GM18519 (cell line): ENCODE measurements around the gene ZNF469.

ENCODE experiments used
- ATAC-seq: cut with Tn5 transposase; IDR thresholded peaks from one replicate; pipeline ENCODE4 v1.9.1; 2021; ENCODE audit warnings: mild to moderate bottlenecking, moderate library complexity; ENCODE audit not compliant: unreplicated experiment, low FRiP score

The ZNF469 gene

DNA sequence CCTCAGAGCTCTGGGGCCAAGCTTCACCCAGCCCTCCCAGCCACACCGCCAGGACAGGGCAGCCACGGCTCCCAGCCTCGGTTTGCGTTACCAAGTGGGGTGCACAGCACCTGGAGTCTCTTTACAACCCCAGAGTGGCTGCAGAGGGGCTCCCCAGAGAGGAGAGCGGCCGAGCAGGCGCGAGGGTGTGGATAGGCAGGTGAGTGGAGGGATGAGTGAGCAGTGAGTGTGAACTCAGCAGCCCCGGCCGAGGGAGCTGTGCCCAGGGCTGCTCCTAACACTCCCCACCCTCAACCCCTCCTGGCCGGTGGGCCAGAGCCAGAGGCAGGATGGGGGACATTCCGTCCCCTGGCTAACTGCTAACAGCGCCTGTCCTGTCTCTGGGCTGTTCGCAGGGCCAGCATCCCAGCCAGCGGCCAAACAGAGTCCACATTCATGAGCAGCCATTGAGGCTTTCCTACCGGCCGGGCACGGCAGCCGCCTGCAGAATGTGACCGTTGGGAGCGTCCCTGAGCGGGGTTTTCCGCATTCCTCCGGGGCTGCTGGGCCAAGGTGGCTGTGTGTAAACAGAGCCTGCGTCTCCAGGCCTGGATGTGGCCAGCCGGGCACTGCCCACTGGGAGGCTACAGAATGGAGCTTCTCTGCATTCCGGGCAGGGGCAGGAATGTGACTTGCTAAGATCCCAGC is 5.3 kb downstream of the ZNF469 start:
- ATAC-seq, result no peak

DNA sequence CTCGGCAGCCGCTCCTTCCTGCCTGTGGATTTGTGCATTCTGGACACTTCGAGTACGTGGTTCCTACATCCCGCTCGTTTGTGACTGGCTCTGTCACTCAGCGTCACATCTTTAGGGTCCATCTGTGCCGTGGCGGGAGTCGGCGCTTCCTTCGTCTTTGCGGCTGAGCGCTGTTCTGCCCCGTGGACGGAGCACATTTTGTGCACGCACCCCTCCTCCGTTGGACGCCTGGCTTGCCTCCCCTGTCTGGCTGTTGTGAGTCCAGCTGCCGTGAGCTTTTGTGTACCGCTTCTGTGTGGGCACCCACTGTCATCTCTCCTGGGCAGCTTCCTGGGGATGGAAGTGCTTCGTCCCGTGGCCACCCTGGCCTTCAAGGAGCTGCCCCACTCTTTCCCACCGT is 6.4 kb downstream of the ZNF469 start:
- no peak for ATAC-seq

GRCh38 chr16:88389621-88390160 is 6.9 kb downstream of the ZNF469 start:
- no peak for ATAC-seq

DNA sequence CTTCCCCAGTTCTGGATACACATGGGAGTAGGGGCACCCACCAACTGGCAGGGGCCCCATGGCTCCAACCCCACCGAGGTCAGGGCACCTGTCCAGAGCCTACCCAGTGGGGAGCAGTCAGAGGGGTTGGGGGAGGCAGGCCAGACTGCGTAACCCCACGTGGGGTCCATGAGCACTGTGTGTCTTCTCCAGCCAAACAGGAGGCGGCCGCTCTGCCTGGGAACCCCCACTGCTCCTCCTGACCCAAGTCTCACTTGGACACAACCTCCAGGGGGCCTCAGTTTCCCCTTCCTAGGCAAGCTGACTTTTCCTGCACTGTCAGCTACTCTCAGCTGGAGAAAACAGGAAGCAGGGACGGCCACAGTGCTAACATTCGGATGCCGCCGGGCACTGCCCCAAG is 7.5 kb downstream of the ZNF469 start:
- no peak for ATAC-seq

DNA sequence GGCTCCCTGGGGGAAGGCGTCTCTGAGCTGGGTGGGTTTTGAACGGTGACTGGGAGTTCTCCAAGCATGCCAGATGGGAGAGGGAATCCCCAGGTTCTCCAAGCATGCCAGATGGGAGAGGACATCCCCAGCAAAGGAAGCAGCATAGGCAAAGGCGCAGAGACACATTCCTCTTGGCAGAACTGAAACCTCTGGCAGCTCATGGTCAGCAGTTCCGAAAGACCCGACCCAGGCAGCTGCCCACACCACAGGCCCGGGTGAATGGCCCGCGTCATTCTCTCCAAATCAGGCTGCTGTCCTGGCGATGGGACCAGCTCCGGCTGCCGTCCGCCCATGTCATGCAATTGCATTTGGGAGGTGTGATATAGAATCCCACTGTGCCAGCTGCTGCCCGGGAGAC is 8.0 kb downstream of the ZNF469 start:
- no peak for ATAC-seq

- ATAC-seq, result no peak
Measured at GRCh38 chr16:88391144-88391850, 8.5 kb downstream of the ZNF469 start.

GRCh38 chr16:88392111-88392510 is 9.4 kb downstream of the ZNF469 start:
- no peak for ATAC-seq

- ATAC-seq, result no peak
Measured at GRCh38 chr16:88392616-88393015, 9.9 kb downstream of the ZNF469 start.

DNA sequence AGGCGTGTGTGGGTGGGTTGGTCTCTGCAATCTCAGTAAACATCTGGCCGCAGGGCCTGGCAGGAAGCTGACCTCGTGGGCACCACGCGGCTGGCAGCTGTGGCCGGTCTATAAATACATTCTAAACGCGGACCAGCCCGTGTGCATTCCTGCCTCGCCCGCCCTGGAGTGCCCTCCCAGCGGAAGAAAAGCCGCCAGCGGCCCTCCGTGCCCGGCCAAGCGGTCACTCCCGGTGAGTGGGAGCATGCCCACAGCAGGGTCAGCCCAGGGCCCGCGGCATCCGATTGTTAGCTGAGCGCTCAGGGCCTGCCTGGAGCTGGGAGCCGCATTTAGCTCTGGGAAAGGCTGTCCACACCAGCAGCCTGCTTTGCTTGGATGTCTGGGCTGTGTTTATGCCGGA is 10.3 kb downstream of the ZNF469 start:
- no peak for ATAC-seq

GRCh38 chr16:88393571-88393970 is 10.8 kb downstream of the ZNF469 start:
- ATAC-seq, result no peak

- no peak for ATAC-seq
Measured at GRCh38 chr16:88394426-88394825, 11.7 kb downstream of the ZNF469 start.

DNA sequence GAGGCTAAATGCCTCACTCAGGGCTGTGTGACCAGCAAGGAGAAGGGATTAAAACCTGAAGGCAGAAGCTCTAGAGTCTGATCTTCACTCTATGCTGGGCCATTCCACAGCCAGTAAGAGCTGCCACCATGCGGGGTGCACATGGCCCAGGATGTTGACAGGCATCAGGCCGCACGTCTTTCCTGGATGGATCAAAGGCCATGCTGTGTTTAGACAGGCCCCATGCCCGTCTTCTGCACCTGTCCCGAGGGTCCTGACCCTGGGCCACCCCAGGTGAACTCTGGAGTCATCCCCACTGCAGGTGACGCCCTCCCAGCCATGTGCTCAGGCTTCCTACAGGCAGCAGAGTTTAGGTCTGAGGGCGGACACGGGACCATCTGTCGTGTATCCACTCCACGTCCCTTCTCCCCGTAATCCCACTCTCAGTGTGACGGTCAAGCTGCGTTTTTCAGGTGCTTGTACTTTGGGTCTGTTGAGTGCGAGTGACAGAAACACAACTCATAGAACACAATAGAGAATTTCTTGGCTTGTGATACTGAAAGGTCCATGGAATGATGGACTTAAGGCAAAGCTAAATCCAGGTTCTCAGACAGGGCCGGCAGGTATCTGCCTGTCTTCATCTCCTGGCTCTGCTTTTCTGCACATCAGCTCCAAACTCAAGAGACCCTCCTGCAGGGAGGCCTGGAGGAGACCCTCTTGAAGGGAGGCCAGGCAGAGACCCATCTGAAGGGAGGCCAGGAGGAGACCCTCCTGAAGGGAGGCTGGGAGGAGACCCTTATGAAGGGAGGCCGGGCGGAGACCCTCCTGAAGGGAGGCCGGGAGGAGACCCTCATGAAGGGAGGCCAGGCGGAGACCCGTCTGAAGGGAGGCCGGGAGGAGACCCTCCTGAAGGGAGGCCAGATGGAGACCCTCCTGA is 13.2 kb downstream of the ZNF469 start:
- ATAC-seq, result no peak

DNA sequence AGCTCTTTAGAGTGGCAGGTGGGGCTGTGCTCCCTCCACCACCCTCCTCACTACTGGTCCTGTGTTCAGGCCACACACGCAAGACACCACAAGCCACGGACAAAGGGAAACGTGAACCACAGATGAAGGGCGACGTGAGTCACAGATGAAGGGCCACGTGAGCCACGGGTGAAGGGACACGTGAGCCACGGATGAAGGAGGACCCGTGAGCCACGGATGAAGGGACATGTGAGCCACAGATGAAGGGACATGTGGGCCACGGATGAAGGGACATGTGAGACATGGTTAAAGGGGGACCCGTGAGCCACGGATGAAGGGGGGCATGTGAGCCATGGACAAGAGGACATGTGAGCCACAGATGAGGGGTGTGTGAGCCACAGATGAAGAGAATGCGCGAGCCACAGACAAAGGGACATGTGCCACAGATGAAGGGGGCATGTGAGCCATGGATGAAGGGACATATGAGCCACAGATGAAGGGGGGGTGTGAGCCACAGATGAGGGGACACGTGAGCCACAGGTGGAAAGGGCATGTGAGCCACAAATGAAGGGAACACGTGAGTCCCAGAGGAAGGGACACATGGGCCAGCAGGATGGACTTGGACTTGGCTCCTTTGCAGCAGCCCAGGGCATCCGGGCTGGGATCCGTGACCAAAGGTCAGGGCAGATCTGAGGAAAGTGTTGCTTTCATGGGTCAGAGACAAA is 15.6 kb downstream of the ZNF469 start:
- no peak for ATAC-seq

GRCh38 chr16:88398874-88399178 is 16.1 kb downstream of the ZNF469 start:
- ATAC-seq, result no peak

- no peak for ATAC-seq
Measured at GRCh38 chr16:88400186-88400585, 17.4 kb downstream of the ZNF469 start.

GRCh38 chr16:88401604-88402246 is 19.0 kb downstream of the ZNF469 start:
- ATAC-seq, result no peak

- no peak for ATAC-seq
Measured at GRCh38 chr16:88402551-88403240, 19.9 kb downstream of the ZNF469 start.

GRCh38 chr16:88403794-88404581 is 21.2 kb downstream of the ZNF469 start:
- ATAC-seq, result no peak

DNA sequence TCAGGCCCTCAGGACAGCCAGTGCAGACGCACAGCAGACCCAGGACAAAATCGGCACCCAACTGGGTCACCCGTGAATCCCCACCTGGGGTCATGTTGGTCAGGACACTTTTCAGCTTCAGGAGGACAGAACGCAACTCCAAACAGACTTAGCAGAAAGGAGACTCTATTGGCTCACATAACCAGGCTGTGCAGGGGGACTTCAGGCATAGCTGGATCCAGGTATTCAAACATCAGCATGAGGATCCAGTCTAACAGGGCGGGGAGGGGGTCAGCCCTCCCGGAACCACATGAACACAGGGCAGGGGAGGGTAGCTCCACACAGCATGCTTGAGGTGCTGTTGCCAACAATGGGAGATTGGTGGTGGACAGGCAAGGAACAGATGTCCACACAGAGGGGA is 22.0 kb downstream of the ZNF469 start:
- no peak for ATAC-seq
